Measurements from ENCODE around the gene GALNT9. TPM values are rescaled to one million over a fixed set of nuclear protein-coding genes. Genes with fewer than 3 reads are reported as not detected.
"Not testable (repeated sequence)": the region's sequence is repeated elsewhere in the genome, so short reads cannot be mapped to it uniquely, and the experiment has no call there.

Gene GALNT9
- total and polyA plus RNA-seq, 2 experiments from 2014 or later: 0.33 to 1.4 TPM

GRCh38 chr12:132243596-132244310 lies 85.6 kb downstream of the GALNT9 start:
- DNase-seq: no peak
- Histone ChIP-seq H3K4me1 (ENCODE audit: insufficient read depth) (no peaks in the 10 kb centered on the region), H4K20me1 (ENCODE audit: insufficient read depth) (no peaks in the 10 kb centered on the region), H3K9me3 (ENCODE audit: low read depth) (no peaks in the 10 kb centered on the region), H3K9ac (no peak overlapping the region), H3K79me2 (ENCODE audit: insufficient read depth) (no peaks in the 10 kb centered on the region), H3K36me3 (ENCODE audit: low read depth) (no peaks in the 10 kb centered on the region), H3K27me3 (replicated peaks; ENCODE audit: insufficient read depth) (peaks cover 9% of the 10 kb centered on the region; the same call in 1 of the 2 replicates), H3K27ac (no peak overlapping the region), H3K4me3 (no peak overlapping the region), H2AFZ (no peak overlapping the region), H3K9me2 (ENCODE audit: insufficient read depth) (no peaks in the 10 kb centered on the region), H3K4me2 (ENCODE audit: unreplicated experiment) (no peak overlapping the region), H3F3A (ENCODE audit: insufficient read depth) (0 out of 2 replicates have a peak, but pooled peaks cover 2% of the 10 kb centered on the region)
- TF ChIP-seq EZH2 (IDR thresholded peaks at IDR 0.05; ENCODE audit: insufficient read depth, poor library complexity, severe bottlenecking): no peak
- WGBS, 2 experiments (ENCODE audit: low coverage in 1 of 2, low lambda C conversion rate in 2 of 2, missing lambda C conversion rate in 2 of 2): 57 to 58% methylated on average over 25 to 29 of the region's 29 CpGs
- in situ Hi-C loops (cut with MboI): no loop called here

DNA sequence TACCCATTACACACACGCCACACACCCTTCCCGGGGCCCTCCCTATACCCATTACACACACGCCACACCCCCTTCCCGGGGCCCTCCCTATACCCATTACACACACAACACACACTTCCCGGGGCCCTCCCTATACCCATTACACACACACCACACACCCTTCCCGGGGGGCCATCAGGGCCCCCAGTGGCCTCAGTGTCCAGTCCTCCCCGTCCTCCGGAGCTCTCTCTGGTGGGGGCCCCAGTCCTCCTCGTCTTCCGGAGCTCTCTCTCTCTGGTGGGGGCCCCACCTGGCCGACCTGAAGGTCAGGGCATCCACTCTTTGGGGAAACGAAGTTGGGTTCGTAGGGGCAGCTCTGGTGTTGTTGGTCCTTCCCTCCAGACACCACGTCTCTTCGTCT lies 86.2 kb downstream of the GALNT9 start:
- H3K27me3 ChIP-seq (replicated peaks; ENCODE audit: insufficient read depth); in situ Hi-C loops (cut with MboI); H3K4me1 ChIP-seq (ENCODE audit: insufficient read depth); H3K36me3 ChIP-seq (ENCODE audit: low read depth); H3K79me2 ChIP-seq (ENCODE audit: insufficient read depth); H3K4me3 ChIP-seq; DNase-seq; H3K27ac ChIP-seq; H3F3A ChIP-seq (ENCODE audit: insufficient read depth); H3K4me2 ChIP-seq (ENCODE audit: unreplicated experiment); H2AFZ ChIP-seq; H3K9ac ChIP-seq; H4K20me1 ChIP-seq (ENCODE audit: insufficient read depth); H3K9me2 ChIP-seq (ENCODE audit: insufficient read depth); H3K9me3 ChIP-seq (ENCODE audit: low read depth): not testable (repeated sequence)
- 51 to 52% methylated on average over 7 to 15 of the region's 15 CpGs for WGBS, 2 experiments (ENCODE audit: low coverage in 1 of 2, low lambda C conversion rate in 2 of 2, missing lambda C conversion rate in 2 of 2)

- H4K20me1 ChIP-seq (ENCODE audit: insufficient read depth); H3F3A ChIP-seq (ENCODE audit: insufficient read depth); H3K9me2 ChIP-seq (ENCODE audit: insufficient read depth); in situ Hi-C loops (cut with MboI); H3K9ac ChIP-seq; DNase-seq; H3K79me2 ChIP-seq (ENCODE audit: insufficient read depth); H3K4me2 ChIP-seq (ENCODE audit: unreplicated experiment); H2AFZ ChIP-seq; H3K9me3 ChIP-seq (ENCODE audit: low read depth); H3K4me3 ChIP-seq; H3K27me3 ChIP-seq (replicated peaks; ENCODE audit: insufficient read depth); H3K27ac ChIP-seq; H3K4me1 ChIP-seq (ENCODE audit: insufficient read depth); H3K36me3 ChIP-seq (ENCODE audit: low read depth): not testable (repeated sequence)
- 14 to 20% methylated on average over 1 to 7 of the region's 7 CpGs for WGBS, 2 experiments (ENCODE audit: low coverage in 1 of 2, low lambda C conversion rate in 2 of 2, missing lambda C conversion rate in 2 of 2)
Measured at GRCh38 chr12:132240669-132241007, 88.8 kb downstream of the GALNT9 start.

- Histone ChIP-seq H3K4me3 (no peak overlapping the region), H3K79me2 (ENCODE audit: insufficient read depth) (no peaks in the 10 kb centered on the region), H3K27me3 (replicated peaks; ENCODE audit: insufficient read depth) (peaks cover 5% of the 10 kb centered on the region; the same call in 1 of the 2 replicates), H4K20me1 (ENCODE audit: insufficient read depth) (no peaks in the 10 kb centered on the region), H3K4me2 (ENCODE audit: unreplicated experiment) (no peak overlapping the region), H3K27ac (no peak overlapping the region), H3K36me3 (ENCODE audit: low read depth) (no peaks in the 10 kb centered on the region), H3K9me3 (ENCODE audit: low read depth) (no peaks in the 10 kb centered on the region), H3K4me1 (ENCODE audit: insufficient read depth) (no peaks in the 10 kb centered on the region), H2AFZ (no peak overlapping the region), H3F3A (ENCODE audit: insufficient read depth) (no peaks in the 10 kb centered on the region), H3K9ac (no peak overlapping the region), H3K9me2 (ENCODE audit: insufficient read depth) (no peaks in the 10 kb centered on the region)
- TF ChIP-seq EZH2phosphoT487 (IDR thresholded peaks at IDR 0.05; ENCODE audit: insufficient read depth, low read depth): no peak
- no peak for TF ChIP-seq EZH2 (IDR thresholded peaks at IDR 0.05; ENCODE audit: insufficient read depth, poor library complexity, severe bottlenecking)
- 54% methylated on average over 26 to 32 of the region's 32 CpGs for WGBS, 2 experiments (ENCODE audit: low coverage in 1 of 2, low lambda C conversion rate in 2 of 2, missing lambda C conversion rate in 2 of 2)
- DNase-seq: no peak
- in situ Hi-C loops (cut with MboI): no loop called here
Measured at GRCh38 chr12:132239796-132240668, 89.4 kb downstream of the GALNT9 start.
